Pons (tissue), 1 donor: ENCODE measurements around the gene GYPB.
"Not testable (repeated sequence)": the region's sequence is repeated elsewhere in the genome, so short reads cannot be mapped to it uniquely, and the experiment has no call there.

Experiments used
- DNase-seq: peaks from one replicate; pipeline ENCODE4 v3.0.0-alpha.2; 2016; ENCODE audit warnings: low spot score

GYPB gene

DNA sequence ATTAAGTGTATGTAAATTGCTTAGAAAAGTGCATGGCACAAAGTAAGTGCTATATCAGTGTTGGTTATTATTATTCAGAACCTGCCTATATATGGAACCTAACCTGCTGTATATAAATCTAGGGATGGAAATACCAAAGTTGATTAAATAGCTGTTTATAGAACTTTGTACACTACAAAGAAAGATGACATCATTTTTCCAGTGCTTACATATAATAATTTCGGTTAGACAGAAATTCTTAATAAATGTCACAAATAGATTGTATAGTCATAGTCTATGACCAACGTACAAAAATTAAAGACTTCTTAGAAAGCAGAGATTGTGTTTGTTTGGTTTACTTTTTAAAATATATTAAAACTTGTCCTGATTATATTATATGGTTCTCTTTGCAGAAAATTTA lies 4.4 kb downstream of the GYPB start:
- DNase-seq: no peak

- not testable (repeated sequence) for DNase-seq
These were observed 10.6 kb downstream of the GYPB start for GRCh38 chr4:144008602-144009001.

DNA sequence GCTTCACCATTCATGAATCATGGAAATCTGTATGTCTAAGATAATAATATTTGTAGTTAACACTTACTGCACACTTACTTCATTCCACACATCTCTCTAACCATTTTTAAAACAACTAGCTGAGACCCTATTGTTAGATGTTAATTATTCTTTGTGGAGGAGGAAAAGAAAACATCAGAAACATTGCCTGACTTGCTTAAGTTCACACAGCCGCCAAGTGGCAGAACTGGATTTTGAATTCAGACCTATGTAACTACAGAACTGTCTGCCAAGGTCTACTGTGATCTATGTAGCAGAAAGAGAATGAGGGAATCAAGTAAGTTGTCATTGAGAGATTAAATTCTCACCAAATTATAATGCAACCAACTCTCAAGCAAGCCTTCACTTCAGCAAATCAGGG lies 11.2 kb downstream of the GYPB start:
- DNase-seq: not testable (repeated sequence)

DNA sequence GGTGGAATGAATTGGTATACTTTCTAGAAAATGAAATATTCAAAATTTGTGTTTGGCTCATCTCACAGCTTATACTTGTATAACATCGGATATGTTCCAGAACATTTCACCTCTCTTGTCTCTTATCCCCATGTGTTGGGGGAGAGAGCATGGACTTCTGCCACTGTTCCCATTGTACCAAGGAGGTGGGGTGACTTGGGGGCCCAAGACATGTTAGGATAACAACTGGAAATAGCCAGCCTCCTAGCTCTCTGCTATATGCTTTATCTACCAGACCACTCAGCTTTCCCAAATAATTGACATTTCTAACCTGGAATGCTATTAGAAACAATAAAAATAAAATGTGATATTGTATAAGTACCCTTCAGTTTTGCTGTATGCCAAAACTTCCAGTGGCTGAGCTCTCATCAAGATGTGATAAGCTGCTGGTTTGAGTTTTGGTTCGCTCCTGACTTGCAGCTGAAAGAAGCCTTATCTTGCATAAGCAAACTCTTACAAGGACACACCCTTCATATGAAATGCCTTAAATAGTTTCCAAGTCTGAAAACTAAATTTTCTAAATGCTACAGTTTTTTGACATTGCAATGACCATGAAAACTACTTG lies 12.9 kb downstream of the GYPB start:
- not testable (repeated sequence) for DNase-seq

GRCh38 chr4:144005558-144005953 lies 13.6 kb downstream of the GYPB start:
- not testable (repeated sequence) for DNase-seq

DNA sequence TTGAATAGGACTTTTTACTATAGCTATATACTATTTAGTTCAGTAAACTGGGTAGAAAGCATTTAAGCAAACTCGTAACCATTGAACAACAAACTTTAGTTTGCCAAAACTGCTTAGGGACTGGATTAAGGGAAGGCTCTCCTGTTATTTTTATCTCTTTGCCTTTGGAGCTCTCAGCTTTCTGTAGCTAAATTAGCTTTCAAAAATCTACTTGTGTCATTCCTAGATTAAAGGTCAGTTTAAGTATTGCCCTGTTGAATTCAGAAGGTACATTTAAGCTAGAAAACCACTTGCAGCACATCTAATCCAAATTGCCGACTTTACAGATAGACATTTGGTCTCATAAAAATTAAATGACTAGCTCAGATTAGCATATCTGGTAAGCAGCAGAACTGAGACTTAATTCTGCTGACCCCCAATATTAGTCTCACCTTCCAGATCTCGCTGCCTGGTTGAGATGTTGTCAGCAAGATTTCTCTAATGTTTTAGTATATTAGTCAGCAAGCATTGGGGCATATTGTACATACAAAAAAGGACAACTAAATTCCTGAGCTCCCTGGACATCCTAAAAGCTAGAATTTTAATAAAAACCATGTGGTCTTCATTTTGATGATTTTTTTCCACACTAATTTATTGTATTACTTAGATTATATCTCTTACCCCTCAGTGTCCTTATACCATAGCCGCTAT lies 14.2 kb downstream of the GYPB start:
- DNase-seq: not testable (repeated sequence)

- DNase-seq: not testable (repeated sequence)
These were observed 15.3 kb downstream of the GYPB start for GRCh38 chr4:144003890-144004265.

GRCh38 chr4:144003205-144003889 lies 15.8 kb downstream of the GYPB start:
- DNase-seq: not testable (repeated sequence)

DNA sequence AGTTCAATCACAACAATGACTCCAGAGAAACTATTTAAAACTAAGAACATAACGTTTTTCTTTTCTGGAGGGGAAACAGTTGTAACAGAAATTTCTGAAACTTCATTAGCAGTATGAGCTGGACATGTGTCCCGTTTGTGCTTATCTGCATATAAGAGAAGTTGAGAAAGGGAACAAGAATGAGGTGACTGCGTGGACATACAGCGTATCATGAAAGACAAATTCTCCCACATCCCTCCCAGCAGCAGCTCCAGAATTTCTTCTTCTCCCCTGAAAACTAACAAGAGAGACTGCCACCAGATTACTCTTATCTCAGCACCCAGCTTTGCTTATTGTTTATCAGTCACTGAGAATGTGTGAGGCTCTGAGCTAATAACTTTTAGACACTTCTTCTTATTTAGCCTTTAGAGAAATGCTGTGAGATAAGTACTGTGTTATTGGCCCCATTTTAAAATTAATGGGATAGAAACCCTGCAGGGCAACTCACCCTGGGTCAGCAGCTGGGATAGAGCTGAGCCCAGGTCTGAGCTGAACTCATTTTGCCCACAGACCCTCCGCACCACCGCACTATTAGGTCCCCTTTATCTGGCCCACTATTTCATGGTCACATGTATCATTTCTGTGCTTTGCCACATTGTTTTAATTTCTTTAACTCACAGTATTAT lies 18.7 kb downstream of the GYPB start:
- DNase-seq: not testable (repeated sequence)

DNA sequence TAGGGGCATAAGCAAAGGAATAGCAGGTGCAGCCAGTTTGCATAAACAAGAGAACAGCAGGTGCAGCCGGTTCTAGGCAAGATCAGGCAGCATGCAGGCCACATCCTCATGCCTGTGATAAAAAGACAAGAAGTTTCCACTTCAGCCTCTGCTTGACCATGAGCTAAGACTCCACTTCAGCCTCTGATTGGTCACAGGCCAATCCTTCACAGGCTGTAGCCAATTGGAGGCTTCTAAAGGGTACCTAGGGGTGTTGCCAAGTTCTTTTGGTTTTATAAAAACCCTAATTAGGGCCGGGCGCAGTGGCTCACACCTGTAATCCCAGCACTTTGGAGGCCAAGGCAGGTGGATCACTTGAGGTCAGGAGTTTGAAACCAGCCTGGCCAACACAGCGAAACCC lies 23.0 kb downstream of the GYPB start:
- not testable (repeated sequence) for DNase-seq

- not testable (repeated sequence) for DNase-seq
These were observed 27.4 kb downstream of the GYPB start for GRCh38 chr4:143991761-143992160.

- DNase-seq: not testable (repeated sequence)
These were observed 28.5 kb downstream of the GYPB start for GRCh38 chr4:143990717-143991116.

GRCh38 chr4:143986180-143986579 lies 33.0 kb downstream of the GYPB start:
- DNase-seq: no peak

DNA sequence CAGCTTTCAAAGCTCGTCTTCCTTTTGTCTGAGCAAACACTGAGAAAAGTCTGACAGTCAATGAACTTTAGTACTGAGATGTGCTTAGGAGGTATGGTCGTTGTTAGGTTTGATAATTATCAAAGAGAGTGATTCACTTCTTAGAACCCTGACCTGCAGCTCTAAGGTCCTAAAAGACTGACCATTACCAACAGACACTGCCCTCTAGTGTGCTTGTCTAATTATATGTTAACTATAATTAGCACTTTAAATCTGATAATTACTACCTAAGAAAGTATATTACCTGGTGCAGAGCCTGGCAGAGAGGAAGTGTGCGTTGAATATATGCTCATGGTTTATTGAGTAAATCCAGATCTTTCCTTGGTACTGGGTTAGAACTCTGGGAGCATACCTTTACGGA lies 38.4 kb downstream of the GYPB start:
- DNase-seq: not testable (repeated sequence)

DNA sequence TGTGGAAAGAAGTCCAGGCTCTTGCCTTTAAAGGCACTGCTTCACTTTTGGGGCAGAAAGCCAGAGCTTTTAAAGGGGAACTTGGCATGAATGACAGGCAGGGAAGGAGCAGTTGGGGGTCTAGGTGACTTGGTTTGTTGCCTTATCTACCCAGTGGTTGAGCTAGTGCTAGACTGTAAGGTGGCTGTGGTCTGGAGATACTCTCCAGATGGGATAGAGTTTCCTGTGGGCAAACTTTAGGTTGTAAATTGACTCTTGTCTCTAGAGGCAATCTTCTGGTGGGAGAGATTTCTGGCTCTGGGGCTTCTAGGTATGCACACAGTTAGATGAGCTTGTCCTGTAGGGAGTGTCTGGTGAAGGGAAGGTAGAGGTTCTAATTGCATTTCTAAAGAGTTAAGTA lies 43.7 kb downstream of the GYPB start:
- not testable (repeated sequence) for DNase-seq

DNA sequence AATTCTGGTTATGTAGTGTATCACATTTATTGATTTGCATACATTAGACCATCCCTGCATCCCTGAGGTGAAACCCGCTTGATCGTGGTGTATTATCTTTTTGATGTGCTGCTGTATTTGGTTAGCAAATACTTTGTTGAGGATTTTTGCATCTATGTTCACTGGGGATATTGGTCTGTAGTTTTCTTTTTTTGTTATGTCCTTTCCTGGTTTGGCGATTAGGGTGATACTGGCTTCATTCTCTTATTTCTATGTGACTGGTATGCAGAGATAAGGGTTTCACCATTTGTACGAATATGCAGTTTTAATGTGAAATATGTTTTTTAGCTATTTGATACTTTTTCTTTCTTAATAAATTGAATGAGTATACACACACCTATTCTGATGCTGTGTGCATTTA lies 45.2 kb downstream of the GYPB start:
- not testable (repeated sequence) for DNase-seq

DNA sequence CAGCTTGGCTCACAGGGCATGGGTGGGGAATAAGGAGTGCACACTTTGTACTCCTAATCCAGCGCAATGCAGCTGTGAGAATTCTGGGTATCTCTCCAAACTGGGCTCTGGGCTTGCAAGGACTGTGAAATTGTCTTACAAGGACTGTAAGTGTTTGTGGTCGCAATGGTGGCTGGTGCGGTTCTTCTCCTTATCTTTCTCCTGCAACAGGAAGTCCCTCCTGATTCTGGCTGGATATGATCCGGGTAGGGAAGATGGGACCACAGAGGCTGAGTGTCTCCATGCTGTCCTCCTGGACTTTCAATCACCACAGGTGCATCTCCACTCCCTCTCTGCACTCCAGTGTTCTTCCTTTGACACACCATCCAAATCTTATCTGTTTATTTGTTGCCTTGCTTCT lies 58.1 kb downstream of the GYPB start:
- DNase-seq: no peak

GRCh38 chr4:143955306-143955705 lies 63.9 kb downstream of the GYPB start:
- not testable (repeated sequence) for DNase-seq

- DNase-seq: not testable (repeated sequence)
These were observed 67.7 kb downstream of the GYPB start for GRCh38 chr4:143951458-143951972.

DNA sequence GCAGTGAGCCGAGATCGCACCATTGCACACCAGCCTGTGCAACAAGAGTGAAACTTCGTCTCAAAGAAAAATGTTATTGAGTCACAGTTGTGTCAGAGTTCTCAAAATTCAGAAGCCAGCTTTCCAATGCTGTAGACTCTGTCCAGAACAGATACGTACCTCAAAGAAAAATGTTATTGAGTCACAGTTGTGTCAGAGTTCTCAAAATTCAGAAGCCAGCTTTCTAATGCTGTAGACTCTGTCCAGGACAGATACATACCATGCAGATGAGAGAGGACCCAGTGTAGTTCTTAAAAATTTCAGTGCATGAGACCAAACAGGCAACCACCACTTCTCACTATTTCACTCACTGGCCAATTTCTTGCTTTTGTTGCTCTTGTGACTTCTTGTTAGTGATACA lies 68.2 kb downstream of the GYPB start:
- DNase-seq: not testable (repeated sequence)

DNA sequence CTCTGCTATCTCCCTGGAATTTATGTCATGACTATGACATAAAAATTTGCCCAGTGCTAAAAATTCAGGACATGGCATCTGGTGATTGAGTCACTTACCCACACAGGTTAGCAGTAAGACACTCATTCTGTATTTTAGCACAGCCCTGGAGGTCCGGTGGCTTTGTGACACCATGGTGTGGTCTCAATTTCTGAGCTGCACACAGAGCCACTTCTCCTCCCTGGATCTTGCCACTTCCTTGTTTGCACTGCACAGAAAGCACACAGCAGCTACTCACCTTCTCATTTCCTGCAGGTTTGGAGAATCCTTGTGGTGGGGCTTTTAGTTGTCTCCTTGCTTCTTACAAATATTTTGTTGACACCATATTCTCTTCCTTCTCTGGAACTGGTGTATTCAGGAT lies 69.0 kb downstream of the GYPB start:
- not testable (repeated sequence) for DNase-seq

GRCh38 chr4:143947493-143947892 lies 71.7 kb downstream of the GYPB start:
- not testable (repeated sequence) for DNase-seq
